ENCODE results near the gene NPFF. TPM values are rescaled to one million over a fixed set of nuclear protein-coding genes. Genes with fewer than 3 reads are reported as not detected.

Gene NPFF
- total and polyA plus RNA-seq, 2 of the 13 experiments (the other 11 are each of a cell fraction or from before 2014, with no cell fraction given): not detected

DNA sequence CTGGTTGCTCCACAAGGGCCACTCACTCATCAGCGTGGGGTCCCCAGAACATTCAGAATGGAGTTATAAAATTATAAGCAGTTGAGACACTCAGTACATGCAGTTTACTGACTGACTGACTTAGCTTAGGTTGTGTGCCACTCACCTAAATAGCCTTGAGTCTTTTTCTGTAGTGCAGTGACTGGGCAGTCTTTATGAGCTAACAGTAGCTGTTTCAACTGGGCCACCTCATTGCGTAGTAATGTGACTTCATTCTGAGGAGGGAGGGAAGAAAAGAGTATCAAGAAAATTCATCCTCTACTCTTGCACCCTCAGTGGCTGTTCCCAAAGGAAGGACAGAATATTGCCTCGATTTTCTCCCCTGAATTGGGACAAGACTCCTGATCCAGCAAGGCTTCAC lies 15.8 kb upstream of the NPFF start:
- no peak overlapping the region for H3K4me3 ChIP-seq (replicated peaks in 1 of 3; ENCODE audit: insufficient read depth in 1 of 3, low read depth in 2 of 3, low read length in 3 of 3)
- H3K79me2 ChIP-seq (ENCODE audit: insufficient read depth, low read length): no peaks in the 10 kb centered on the region
- ChIA-PET POLR2A (interaction anchor here (1.0 to 1.2 kb wide), 2 partner anchors 22 to 152 kb away, joined by 3 to 4 read pairs; partner anchors contain the start of gene TARBP2), CTCF (ENCODE audit: low intra/inter-chr PET ratio, low total read pairs) (no interaction called here)
- no TSS peak for BruUV-seq (replicated peaks)
- TF ChIP-seq ZFP82 (CRISPR knock-in tag; IDR thresholded peaks at IDR 0.05; ENCODE audit: borderline replicate concordance) (no peak), NONO (IDR thresholded peaks at IDR 0.05) (no peak), NONO (CRISPR knock-in tag; conservative IDR thresholded peaks at IDR 0.05) (no peak)
- intact Hi-C loops (cut with micrococcal nuclease; ENCODE audit: unreplicated experiment) (no loop called here), in situ Hi-C loops (cut with HindIII; ENCODE audit: extremely low pct_ligation_motif_present, low pct_unique_long_range_greater_than_20kb) (no loop called here)
- no peak for DNase-seq (ENCODE audit: low spot score)
- no peaks in the 10 kb centered on the region for H4K20me1 ChIP-seq (ENCODE audit: insufficient read depth, low read length)
- no peak overlapping the region for H3K4me2 ChIP-seq (ENCODE audit: low read depth, low read length)
- ATAC-seq: no peak
- H2AFZ ChIP-seq (ENCODE audit: low read length): no peak overlapping the region
- no peak for FAIRE-seq
- peaks cover 11 to 53% of the 10 kb centered on the region in 2 experiments for H3K36me3 ChIP-seq (replicated peaks in 1 of 2; ENCODE audit: control insufficient read depth in 1 of 2, insufficient read depth in 2 of 2, low read length in 2 of 2)
- H3K27ac ChIP-seq (ENCODE audit: extremely low read length, insufficient read depth, low read length): no peak overlapping the region
- no peaks in the 10 kb centered on the region for H3K9me3 ChIP-seq (ENCODE audit: low read length)
- 80% methylated on average over 3 of the region's 3 CpGs for WGBS (ENCODE audit: low lambda C conversion rate)
- H3K9ac ChIP-seq (ENCODE audit: insufficient read depth, low read depth, low read length): no peak overlapping the region
- no peaks in the 10 kb centered on the region for H3K4me1 ChIP-seq (ENCODE audit: insufficient read depth, low read length)
- H3K27me3 ChIP-seq (ENCODE audit: control insufficient read depth in 1 of 2, insufficient read depth in 2 of 2, low read length in 2 of 2): no peaks in the 10 kb centered on the region

DNA sequence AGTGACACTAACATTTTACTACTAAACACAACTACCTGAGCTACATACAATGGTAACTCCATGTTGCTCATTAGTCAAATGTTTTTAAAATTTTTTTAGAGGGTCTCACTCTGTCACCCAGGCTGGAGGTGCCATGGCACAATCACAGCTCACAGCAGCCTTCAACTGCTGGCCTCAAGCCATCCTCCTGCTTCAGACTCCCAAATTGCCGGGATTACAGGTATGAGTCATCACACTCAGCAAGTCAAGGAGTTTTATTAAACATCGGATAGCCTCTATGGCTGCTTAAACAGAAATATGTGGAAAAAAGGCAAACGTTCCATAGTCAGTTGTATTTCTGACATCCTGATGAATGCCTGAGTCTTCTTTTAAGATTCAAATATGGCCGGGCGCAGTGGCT lies 11.1 kb upstream of the NPFF start:
- 96% methylated on average over 5 of the region's 5 CpGs for WGBS (ENCODE audit: low lambda C conversion rate)
- no peaks in the 10 kb centered on the region for H3K4me1 ChIP-seq (ENCODE audit: insufficient read depth, low read length)
- H3K9ac ChIP-seq (ENCODE audit: insufficient read depth, low read depth, low read length): no peak overlapping the region
- H4K20me1 ChIP-seq (ENCODE audit: insufficient read depth, low read length): no peaks in the 10 kb centered on the region
- no peaks in the 10 kb centered on the region for H3K79me2 ChIP-seq (ENCODE audit: insufficient read depth, low read length)
- ATAC-seq (no peak), FAIRE-seq (no peak), DNase-seq (ENCODE audit: low spot score) (no peak)
- intact Hi-C loops (cut with micrococcal nuclease; ENCODE audit: unreplicated experiment) (no loop called here), in situ Hi-C loops (cut with HindIII; ENCODE audit: extremely low pct_ligation_motif_present, low pct_unique_long_range_greater_than_20kb) (no loop called here)
- no TSS peak for BruUV-seq (replicated peaks)
- no peak overlapping the region for H2AFZ ChIP-seq (ENCODE audit: low read length)
- H3K9me3 ChIP-seq (ENCODE audit: low read length): no peaks in the 10 kb centered on the region
- H3K4me3 ChIP-seq (replicated peaks in 1 of 3; ENCODE audit: insufficient read depth in 1 of 3, low read depth in 2 of 3, low read length in 3 of 3): no peak overlapping the region
- H3K36me3 ChIP-seq (replicated peaks in 1 of 2; ENCODE audit: control insufficient read depth in 1 of 2, insufficient read depth in 2 of 2, low read length in 2 of 2): peaks cover 20 to 74% of the 10 kb centered on the region in 2 experiments
- H3K27me3 ChIP-seq (ENCODE audit: control insufficient read depth in 1 of 2, insufficient read depth in 2 of 2, low read length in 2 of 2): no peaks in the 10 kb centered on the region
- POLR2A ChIA-PET: interaction anchor here (0.9 kb wide), 1 partner anchor 17 kb away, joined by 5 read pairs; the partner anchor contains the start of gene TARBP2
- no peak overlapping the region for H3K27ac ChIP-seq (ENCODE audit: extremely low read length, insufficient read depth, low read length)
- H3K4me2 ChIP-seq (ENCODE audit: low read depth, low read length): no peak overlapping the region
- CTCF ChIA-PET (ENCODE audit: low intra/inter-chr PET ratio, low total read pairs): no interaction called here
- TF ChIP-seq IRF2 (CRISPR knock-in tag; IDR thresholded peaks at IDR 0.05) (no peak), CENPX (CRISPR knock-in tag; IDR thresholded peaks at IDR 0.05) (no peak), PAF1 (CRISPR knock-in tag; IDR thresholded peaks at IDR 0.05) (no peak), PHF20 (CRISPR knock-in tag; IDR thresholded peaks at IDR 0.05) (no peak), TGIF2 (CRISPR knock-in tag; IDR thresholded peaks at IDR 0.05) (no peak), ZNF160 (CRISPR knock-in tag; IDR thresholded peaks at IDR 0.05) (no peak), ZNF878 (CRISPR knock-in tag; IDR thresholded peaks at IDR 0.05) (no peak), ZNF383 (CRISPR knock-in tag; IDR thresholded peaks at IDR 0.05; ENCODE audit: borderline replicate concordance) (no peak), TSC22D2 (CRISPR knock-in tag; IDR thresholded peaks at IDR 0.05; ENCODE audit: borderline replicate concordance) (no peak), SKI (IDR thresholded peaks at IDR 0.05; ENCODE audit: partially characterized antibody) (no peak), TBX3 (IDR thresholded peaks at IDR 0.05; ENCODE audit: borderline replicate concordance) (no peak), ZNF251 (CRISPR knock-in tag; IDR thresholded peaks at IDR 0.05) (no peak), NCOR1 (IDR thresholded peaks at IDR 0.05; ENCODE audit: borderline replicate concordance, low read length) (no peak), SP1 (IDR thresholded peaks at IDR 0.05) (no peak), SP1 (CRISPR knock-in tag; IDR thresholded peaks at IDR 0.05) (no peak)
- TF ChIP-seq, protein P1, sequence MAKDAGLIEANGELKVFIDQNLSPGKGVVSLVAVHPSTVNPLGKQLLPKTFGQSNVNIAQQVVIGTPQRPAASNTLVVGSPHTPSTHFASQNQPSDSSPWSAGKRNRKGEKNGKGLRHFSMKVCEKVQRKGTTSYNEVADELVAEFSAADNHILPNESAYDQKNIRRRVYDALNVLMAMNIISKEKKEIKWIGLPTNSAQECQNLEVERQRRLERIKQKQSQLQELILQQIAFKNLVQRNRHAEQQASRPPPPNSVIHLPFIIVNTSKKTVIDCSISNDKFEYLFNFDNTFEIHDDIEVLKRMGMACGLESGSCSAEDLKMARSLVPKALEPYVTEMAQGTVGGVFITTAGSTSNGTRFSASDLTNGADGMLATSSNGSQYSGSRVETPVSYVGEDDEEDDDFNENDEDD (CRISPR knock-in tag; IDR thresholded peaks at IDR 0.05; ENCODE audit: borderline replicate concordance): no peak
- TF ChIP-seq, protein P2, sequence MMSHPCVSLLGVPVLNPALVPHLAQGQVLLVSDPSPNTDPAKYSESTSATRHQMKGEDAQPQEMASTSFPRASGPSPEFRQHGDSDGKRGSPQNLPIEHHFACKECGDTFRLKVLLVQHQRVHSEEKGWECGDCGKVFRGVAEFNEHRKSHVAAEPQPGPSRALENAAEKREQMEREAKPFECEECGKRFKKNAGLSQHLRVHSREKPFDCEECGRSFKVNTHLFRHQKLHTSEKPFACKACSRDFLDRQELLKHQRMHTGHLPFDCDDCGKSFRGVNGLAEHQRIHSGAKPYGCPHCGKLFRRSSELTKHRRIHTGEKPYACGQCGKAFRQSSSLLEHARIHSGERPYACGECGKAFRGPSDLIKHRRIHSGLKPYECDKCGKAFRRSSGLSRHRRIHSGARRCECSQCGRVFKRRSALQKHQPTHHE (CRISPR knock-in tag; IDR thresholded peaks at IDR 0.05; ENCODE audit: borderline replicate concordance): no peak
